Measurements from ENCODE around the gene UBTF. TPM values are rescaled to one million over a fixed set of nuclear protein-coding genes. Genes with fewer than 3 reads are reported as not detected.

UBTF gene
- total and polyA plus RNA-seq, 2 donors (not counting 3 experiments of a cell fraction or from before 2014, with no cell fraction given) = 14.7 to 84.7 TPM

GRCh38 chr17:44211281-44212265, 7.9 kb downstream of the UBTF start:
- Histone ChIP-seq H4K20me1 (replicated peaks; ENCODE audit: control insufficient read depth, extremely low read depth, insufficient read depth, low read length) (no peaks in the 10 kb centered on the region), H3K4me2 (ENCODE audit: insufficient read depth, low read length) (no peak overlapping the region), H3K4me1 (ENCODE audit: control insufficient read depth, extremely low read depth, insufficient read depth, low read length) (peaks cover 5% of the 10 kb centered on the region), H3K36me3 (ENCODE audit: control insufficient read depth in 2 of 2, extremely low read depth in 1 of 2, insufficient read depth in 2 of 2, low read length in 2 of 2) (peaks cover 23 to 59% of the 10 kb centered on the region in 2 experiments), H3K9ac (replicated peaks; ENCODE audit: extremely low read depth, insufficient read depth, low read length) (no peak overlapping the region), H3K27ac (ENCODE audit: insufficient read depth, low read depth, low read length) (no peak overlapping the region), H3K27me3 (ENCODE audit: control insufficient read depth in 2 of 2, insufficient read depth in 2 of 2, low read length in 2 of 2) (no peaks in the 10 kb centered on the region), H3K9me3 (replicated peaks; ENCODE audit: control insufficient read depth, insufficient read depth, low read length) (no peaks in the 10 kb centered on the region), H3K9me1 (replicated peaks; ENCODE audit: control insufficient read depth, extremely low read depth, insufficient read depth, low read length) (no peaks in the 10 kb centered on the region), H3K4me3 (replicated peaks in 1 of 3; ENCODE audit: insufficient read depth in 1 of 3, low read depth in 1 of 3, low read length in 3 of 3) (no peak overlapping the region), H3K79me2 (ENCODE audit: control insufficient read depth, insufficient read depth, low read length) (peaks cover 1% of the 10 kb centered on the region), H2AFZ (ENCODE audit: low read depth, low read length) (no peak overlapping the region)
- TF ChIP-seq MYC (IDR thresholded peaks at IDR 0.05; ENCODE audit: low read depth, low read length) (no peak), GATA2 (IDR thresholded peaks at IDR 0.05; ENCODE audit: insufficient read depth, insufficient read length, low read depth, low read length) (no peak), EZH2 (IDR thresholded peaks at IDR 0.05; ENCODE audit: borderline replicate concordance, low read depth, low read length, severe bottlenecking) (no peak), POLR2AphosphoS5 (IDR thresholded peaks at IDR 0.05; ENCODE audit: insufficient read depth, low read depth, low read length) (no peak), CTCF (IDR thresholded peaks at IDR 0.05; ENCODE audit: extremely low read depth in 1 of 2, insufficient read depth in 1 of 2, low read depth in 1 of 2, low read length in 2 of 2) (no peak), JUN (IDR thresholded peaks at IDR 0.05; ENCODE audit: borderline replicate concordance, insufficient read depth, insufficient read length, low read depth) (no peak), POLR2A (IDR thresholded peaks at IDR 0.05; ENCODE audit: low read depth, low read length) (no peak), FOS (IDR thresholded peaks at IDR 0.05; ENCODE audit: borderline replicate concordance, insufficient read depth, low read length) (no peak), MAX (IDR thresholded peaks at IDR 0.05; ENCODE audit: insufficient read depth, insufficient read length) (no peak)
- no peak for FAIRE-seq
- BruUV-seq (replicated peaks) = no TSS peak
- no peak for DNase-seq (ENCODE audit: low read depth, low spot score)
- ChIA-PET CTCF (interaction anchor here (0.8 to 4.5 kb wide), 16 partner anchors 8 to 312 kb away, joined by 3 to 58 read pairs (median 11); partner anchors contain the start of genes FAM171A2, GRN, RUNDC3A and SLC25A39), POLR2A (interaction anchor here (1.2 kb wide), 1 partner anchor 115 kb away, joined by 3 read pairs; no protein-coding TSS in a partner anchor)
- dilution Hi-C loops (cut with MboI; ENCODE audit: extremely low pct_ligation_motif_present, low sequenced_read_pairs) = no loop called here
- intact Hi-C loops (cut with micrococcal nuclease) = no loop called here
